ENCODE measurements around the gene OR2T1.
"Not testable (repeated sequence)": the region's sequence is repeated elsewhere in the genome, so short reads cannot be mapped to it uniquely, and the experiment has no call there.

The OR2T1 gene, protein sequence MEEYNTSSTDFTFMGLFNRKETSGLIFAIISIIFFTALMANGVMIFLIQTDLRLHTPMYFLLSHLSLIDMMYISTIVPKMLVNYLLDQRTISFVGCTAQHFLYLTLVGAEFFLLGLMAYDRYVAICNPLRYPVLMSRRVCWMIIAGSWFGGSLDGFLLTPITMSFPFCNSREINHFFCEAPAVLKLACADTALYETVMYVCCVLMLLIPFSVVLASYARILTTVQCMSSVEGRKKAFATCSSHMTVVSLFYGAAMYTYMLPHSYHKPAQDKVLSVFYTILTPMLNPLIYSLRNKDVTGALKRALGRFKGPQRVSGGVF

DNA sequence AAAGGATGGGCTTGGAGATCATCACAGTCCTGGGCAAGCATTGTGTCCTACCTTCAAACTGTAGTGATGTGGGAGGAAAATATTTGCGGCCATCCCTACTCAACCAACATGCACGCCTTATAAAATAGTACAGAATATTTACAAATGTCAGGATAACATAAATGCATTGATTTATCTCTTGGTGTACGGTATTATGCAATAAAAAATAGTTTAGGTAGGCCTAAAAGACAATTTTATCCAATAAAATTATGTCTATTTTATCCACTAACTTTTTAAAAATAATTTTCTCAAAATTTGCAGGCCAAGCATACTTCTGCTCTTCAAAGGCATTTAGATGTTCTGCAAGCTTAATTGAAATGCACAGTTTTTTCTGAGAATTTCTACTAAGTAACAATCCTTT is at the start of gene OR2T1:
Gene OR2T1, plus strand, starts transcription at position 301 of the 400 bp plus-strand sequence. CDS start 3,100 bp downstream, outside the sequence.
- no peak for DNase-seq

DNA sequence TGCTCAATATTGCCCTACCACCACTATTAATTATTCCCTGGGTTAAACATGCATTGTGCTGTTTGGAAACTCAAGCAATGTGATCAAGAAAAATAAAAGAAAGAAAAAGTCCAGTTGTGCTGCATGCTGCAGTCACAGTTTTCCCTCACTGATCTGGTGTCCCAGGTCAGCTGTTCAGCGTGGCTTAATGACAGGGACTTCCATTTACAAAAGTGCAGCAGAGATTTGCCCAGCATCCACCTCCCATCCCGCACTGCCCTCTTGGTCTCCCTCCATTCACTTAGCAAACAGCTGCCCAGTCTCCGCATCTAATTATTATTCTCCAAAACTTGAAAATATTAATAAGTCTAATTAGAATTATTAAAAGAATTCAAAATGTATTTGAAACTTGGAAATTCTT is 43.4 kb upstream of the OR2T1 start:
- no peak for DNase-seq

DNA sequence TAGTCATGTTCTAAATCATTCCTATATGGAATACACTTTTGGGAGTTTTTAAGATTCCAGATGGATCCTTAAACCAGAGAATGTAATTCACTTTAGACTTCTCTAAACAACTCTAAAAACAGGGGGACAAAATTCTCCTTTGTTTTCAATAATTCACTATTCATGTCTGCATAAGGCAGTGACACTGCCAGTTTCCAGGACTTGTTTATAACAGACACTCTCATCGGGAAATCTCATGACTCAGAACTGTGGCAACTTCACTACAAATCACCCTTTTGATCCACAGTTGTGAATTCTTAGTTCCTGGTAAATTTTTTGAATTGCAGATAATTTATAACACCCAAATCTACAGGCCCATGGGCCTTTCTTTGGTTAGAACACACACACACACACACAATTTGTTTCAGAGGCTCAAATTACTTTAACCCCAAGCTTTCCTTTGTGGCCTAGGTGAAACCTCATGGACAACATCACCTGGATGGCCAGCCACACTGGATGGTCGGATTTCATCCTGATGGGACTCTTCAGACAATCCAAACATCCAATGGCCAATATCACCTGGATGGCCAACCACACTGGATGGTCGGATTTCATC is 41.6 kb upstream of the OR2T1 start, which contains the start of gene OR2T4:
Gene OR2T4, plus strand, starts transcription at position 545 of the 595 bp plus-strand sequence. Its CDS starts 0 bp downstream, at position 545.
- no peak for DNase-seq

DNA sequence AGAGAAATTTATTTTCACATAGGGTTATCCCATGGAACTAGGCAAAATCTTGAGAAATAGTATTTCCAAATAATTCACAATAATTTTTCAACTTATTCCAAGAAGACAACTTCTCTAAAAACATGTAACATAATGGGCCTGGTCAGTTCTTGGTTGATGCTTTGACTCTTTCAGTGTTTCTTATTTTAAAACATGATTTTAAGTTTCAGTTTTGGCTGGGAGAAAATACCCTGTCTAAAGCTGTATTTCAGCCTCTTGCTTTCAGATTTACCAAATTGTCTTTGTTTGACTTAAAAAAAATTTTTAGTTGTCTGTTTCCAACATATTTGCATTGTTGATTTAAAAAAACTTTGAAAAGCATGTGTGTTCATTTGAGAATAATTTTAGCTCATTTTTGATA is 36.2 kb upstream of the OR2T1 start:
- DNase-seq = no peak

DNA sequence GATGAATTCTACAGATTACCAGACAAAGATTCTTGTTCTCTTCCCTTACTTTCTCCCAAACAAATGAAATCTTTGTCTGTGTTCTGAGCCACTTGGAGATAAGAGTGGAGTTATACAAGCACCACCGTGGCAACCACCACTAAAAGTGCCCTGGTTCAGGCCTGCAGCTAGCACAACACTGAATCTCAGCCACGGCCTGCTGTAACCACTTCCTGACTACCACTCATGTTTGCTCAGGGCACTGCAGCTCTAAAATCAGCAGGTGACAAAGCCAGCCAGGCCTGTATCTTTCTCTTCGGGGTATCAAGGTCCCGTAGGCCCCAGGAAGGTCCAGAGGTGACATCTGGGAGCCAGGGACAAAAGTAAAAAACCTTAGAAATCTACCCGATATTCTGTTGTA is 30.5 kb upstream of the OR2T1 start:
- DNase-seq = no peak

DNA sequence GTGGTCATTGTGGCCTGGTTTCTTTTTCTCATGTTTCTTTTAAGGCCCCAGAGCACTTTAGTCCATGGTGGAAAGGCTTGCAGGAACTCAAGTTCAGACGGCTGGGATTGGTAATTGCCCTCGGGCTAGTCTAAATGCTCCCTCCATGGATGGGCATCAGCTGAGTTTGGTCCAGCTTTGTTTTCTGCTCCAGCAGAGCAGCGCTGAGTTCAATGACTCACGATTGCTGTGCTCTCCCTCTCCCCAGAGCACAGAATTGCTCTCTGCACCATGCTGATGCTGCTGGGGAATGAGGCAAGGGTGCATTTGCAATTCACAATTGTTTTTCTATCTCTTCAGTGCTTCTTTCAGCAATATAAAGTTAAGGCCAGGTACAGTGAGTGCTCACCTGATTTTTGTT is 29.1 kb upstream of the OR2T1 start:
- no peak for DNase-seq

DNA sequence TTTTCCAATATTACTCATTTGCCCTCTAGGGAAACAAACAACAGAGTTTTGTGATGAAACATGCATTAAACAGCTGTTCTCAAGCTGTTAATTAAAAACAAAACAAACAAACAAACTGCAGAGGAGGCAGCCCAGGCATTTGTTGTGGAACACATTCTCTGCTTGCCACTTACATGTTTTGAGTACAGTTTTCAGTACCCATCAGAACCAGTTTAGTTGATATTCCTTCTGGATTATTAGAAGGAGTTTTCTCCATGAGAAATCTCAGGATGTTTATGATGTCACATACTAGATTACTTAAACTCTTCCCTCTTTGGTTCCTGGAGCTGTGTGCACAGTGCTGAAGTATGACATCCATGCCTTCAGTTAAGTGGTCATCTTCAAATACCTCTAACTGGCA is 27.4 kb upstream of the OR2T1 start, which contains the start of gene OR2T6:
Gene OR2T6, plus strand, starts transcription at position 301 of the 400 bp plus-strand sequence. CDS start 11,863 bp downstream, outside the sequence.
- DNase-seq = no peak

DNA sequence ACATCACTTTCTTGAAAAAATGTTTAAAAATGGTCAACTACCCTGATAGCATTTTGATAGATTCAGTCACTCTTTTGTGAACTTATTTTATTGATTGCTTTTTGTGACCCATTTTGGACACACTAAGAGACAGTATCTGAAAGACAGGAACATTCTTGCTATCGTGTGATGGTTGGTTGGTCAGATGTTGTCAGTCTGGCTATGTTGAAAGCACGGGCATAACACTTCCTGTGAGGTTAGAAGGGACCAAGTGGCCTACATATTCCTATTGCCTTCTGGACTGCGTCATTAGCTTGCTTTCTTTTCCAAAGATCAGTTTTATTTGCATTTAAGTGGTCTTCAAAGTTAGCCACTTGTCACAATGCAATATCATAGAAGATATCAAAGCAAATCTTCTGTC is 25.9 kb upstream of the OR2T1 start:
- no peak for DNase-seq

DNA sequence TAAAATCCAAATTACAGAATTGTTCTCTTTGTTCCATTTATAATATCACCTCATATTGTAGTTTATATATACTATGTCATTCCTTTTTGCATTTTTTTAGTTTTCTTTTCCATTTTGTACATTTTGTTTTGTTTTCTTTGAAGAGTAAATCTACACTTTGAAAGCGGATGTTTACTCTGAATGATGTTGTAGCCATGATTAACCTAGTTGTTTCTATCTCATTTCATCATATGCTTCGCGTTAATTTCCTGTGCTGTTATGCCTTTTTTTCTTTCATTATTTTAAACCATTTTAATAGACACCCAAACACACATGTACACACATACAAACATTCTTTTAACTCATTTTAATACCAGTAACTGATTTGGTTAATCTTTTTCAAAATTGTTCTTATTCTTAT is 22.0 kb upstream of the OR2T1 start:
- DNase-seq = no peak

DNA sequence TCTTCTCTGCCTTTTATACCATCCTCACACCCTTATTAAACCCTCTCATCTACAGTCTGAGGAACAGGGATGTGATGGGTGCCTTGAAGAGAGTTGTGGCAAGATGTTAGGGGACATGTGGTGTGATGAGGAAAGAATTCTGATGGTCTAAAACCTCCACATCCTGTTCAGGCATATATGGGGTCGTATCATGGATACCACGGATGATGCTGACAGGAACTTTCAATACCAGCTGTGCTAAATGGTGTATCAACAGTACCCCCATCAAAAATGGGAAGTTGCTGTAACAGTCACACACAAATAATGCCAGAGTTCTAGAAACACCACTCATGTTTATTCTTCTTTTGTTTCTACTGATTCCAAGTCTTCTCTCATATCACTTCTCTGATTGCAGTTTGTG is 14.4 kb upstream of the OR2T1 start:
- DNase-seq = no peak

DNA sequence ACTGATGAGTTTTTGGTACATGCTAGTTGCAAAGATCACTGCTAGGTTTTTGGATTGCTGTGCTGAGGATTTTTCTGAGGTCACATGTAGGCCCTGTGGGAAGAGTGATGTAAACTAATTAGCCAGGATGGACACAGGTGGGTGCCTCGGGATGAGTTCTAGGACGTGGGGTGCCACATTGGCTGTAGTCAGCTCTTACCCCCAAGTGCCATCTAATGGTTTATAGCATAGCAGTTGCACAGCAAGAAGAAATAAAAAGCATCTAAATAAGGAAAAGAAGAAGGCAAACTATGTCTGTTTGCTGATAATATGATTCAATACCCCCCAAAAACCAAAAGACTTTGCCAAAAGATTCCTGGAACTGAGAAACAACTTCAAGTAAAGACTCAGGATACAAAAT is 9.8 kb upstream of the OR2T1 start:
- DNase-seq = no peak

DNA sequence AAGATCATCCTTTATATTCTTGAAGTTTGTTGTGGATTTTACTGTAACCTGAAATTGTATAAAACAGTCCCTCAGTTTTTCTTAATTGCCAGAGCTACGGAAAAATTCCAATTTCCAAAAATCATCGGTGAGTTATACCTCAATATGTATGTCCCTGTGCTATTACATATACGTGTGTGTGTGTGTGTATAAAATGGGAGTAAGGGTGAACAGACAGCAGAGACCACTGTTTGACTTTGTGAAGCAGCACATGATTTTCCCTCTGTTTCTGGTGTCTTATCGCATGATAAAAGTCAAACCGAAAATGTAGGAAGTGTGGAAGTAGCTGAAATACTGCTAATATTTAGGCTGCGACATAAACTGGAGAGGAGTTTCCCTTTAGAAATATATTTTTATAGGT is 1.2 kb downstream of the OR2T1 start:
- DNase-seq = no peak

DNA sequence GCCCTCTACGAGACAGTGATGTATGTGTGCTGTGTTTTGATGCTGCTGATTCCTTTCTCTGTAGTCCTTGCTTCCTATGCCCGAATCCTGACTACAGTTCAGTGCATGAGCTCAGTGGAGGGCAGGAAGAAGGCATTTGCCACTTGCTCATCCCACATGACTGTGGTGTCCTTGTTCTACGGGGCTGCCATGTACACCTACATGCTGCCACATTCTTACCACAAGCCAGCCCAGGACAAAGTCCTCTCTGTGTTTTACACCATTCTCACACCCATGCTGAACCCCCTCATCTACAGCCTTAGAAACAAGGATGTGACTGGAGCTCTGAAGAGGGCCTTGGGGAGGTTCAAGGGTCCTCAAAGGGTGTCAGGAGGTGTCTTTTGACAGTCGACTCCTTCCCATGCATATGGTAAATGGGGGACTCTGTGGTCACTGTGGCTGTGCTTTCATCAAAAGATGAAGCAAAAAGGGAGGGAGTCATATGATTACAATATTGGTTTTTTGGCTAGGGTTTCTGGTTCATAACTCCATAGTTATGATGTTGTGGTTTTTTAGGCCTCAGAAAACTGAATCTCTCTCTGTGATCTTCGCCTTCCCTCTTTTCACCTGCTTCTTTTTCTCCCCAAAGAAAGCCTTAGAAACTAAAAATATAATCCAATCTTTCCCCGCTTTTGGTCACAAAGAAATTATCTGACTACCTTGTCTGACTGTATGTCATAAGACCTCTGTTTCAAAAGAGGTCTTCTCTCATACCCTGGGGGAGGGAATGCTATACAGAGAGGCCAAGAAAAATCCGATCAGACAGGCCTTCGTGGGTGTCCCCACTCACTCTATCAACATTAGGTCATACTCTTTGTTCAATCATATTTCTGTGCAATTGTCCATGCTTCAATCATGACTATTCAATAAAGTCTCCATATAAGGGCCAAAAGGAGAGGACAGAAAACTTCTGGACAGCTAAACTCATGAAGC is 4.2 kb downstream of the OR2T1 start:
- no peak for DNase-seq

DNA sequence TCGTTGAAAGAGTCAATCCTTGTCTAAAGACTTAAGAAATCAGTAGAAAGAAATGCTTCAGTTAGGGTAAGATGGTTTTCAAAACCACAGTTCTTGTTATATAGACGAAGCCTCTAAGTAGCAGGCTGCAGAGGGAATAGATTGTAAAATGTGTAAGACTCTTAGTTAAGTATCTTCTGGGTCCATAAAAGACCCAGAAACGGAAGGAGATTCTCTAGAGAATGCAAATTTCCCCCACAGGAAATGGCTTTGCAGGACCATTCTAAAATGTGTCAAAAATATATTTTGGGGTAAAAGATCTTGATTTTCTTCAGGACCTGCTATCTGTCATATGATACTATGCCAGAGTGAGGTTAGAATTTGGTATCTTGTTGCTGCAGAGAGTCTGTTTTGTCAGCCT is 13.4 kb downstream of the OR2T1 start:
- DNase-seq = no peak

DNA sequence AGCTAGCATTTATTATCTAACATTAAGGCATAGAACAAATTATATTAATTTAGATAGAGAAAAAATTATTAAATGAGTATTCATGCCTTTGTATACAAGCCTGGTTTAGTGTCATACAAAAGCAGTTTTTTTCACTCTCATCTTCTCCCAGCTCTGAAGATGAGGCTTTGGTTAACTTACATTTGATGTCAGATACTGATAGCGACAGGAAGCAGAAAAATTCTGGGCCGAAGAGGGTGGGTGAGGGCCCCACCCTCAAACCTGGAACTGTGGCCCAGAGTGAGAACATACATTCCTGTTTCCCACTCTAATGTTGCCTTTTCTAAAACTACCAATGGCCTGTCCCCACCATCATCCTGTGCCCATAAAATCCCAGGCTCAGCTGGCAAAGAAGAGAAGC is 15.0 kb downstream of the OR2T1 start:
- DNase-seq = no peak

DNA sequence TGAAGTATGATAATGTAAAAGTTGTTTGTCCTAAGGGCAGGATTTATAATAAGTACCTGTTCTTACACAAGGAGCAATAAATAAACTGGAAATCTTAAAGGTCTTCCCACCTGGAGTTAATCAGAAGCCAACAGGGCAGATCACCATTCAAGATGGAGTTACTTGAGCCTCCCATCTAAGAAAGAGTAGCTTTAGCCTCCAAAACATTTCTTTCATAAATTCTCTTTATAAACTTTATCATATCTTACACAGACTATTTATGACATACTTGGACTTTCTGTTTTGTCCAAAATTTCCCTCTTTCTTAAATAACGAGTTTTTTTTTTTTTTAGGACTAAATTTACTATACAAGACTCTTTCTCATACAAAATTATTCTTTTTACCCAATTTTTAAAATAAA is 18.5 kb downstream of the OR2T1 start:
- DNase-seq = no peak

DNA sequence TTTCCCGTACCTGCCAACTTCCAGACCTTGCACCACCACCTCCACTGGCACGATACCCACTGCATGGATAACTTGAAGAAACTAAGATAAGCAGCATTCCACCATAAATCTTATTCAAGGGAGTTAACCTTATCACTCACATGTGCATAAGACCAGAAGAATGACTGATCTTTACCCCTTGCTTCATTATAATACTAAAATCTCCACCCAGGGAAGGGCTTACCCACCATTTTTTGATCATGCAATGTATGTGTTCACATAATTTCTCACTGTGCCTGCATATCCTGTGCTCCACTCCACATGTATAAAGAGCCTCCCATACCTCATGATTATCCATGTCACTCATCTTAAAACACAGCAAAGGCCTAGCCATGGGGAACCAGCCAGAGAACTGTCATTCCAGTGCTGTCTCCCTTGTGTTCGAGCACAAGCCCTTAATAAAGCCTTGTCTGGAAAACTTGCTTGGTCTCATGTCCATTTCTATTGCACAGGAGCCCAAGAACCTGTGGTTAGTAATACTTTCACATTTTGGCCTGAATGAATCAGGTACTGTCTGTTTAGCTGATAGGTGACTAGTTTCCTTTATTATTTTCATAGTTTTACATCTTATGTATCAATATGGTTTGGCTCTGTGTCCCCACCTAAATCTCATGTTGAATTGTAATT is 24.8 kb downstream of the OR2T1 start:
- not testable (repeated sequence) for DNase-seq

DNA sequence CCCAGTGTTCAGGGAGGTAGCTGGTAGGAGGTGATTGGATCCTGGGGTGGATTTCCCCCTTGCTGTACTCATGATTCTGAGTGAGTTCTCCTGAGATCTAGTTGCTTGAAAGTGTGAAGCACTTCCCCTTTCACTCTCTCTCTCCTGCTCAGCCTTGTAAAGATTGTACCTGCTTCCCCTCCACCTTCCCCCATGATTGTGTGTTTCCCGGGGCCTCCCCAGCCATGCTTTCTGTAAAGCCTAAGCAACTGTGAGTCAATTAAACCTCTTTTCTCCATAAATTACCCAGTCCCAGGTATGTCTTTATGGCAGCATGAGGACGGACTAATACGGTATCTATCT is 25.3 kb downstream of the OR2T1 start:
- not testable (repeated sequence) for DNase-seq

DNA sequence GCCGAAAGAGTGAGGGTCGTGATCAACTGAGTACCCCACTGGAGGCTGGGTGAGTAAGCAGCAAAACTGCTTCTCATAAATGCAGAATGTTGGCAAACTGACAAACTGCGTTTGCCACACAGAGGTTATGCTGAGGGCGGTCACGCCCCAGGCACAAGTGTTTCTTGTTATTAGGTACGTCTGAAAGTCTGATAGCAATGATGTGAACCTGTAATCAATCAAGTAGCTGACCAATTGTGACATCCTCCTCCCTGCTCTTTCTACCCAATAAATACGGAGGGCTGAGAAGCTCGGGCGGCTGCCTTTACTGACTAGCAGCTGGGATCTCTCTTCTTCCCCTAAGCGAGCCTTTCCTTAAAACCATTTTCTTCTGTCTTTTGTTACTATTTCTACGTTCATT is 28.8 kb downstream of the OR2T1 start:
- DNase-seq = not testable (repeated sequence)

DNA sequence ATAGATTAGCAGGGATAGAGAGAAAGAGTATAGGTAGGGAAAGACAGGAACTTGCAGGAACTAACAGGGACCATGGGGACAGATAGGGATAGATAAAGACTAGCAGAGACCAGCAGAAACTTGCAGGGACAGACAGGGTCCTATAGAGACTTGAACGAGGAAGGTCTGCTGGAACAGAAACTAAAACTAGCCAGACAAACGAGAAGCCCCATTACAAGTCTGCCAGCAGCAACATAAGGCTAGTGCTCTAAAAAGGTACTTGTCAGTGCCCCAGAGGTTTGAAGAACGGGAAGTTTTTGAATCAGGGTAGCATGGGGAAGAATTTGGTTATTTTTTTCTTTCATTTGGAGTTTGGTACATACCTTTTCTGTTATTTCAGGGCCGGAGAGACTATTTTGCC is 29.4 kb downstream of the OR2T1 start:
- DNase-seq = not testable (repeated sequence)

DNA sequence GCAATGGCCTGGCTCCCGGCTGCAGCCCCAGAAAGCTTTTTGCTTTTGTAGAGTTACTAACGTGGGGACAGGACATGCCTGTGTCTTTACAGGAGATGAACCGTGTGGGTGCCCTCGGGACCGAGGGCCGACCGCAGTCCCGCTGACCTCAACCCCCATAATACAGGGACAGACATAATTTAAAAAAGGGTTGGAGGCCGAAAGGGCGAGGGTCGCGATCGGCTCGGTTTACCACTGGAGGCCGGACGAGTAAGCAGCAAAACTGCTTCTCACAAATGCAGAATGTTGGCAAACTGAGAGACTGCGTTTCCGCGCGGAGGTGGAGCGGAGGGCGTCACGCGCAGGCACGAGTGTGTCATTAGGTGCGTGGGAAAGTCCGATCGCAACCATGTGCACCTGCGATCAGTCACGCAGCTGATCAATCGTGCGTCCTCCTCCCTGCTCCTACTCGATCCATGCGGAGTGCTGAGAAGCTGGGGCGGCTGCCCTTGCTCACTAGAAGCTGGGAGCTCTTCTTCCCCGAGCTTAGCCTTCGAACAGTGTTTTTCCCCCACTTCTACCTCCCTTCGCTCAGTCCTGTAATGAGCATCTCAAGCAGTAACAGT is 31.1 kb downstream of the OR2T1 start:
- DNase-seq = not testable (repeated sequence)

DNA sequence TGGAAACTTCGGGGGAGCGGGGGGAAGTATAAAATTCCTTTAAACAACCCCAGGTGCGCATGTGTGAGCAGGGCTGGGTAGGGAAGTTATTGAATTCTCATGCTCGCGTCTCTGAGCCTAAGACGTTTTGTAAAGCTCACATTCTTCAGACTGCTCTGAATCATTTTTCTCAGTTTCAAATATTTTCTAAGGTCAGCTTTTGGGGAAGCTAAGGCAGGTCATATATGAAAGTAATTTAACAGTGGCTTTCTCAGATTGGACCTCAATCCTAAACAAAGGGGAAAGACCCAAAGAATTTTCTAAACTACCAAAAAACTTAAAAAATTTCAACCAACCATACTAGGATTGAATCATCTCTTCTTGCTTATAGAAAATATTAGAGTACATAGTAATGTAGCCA is 32.1 kb downstream of the OR2T1 start:
- DNase-seq = not testable (repeated sequence)
